Spleen (tissue), 11 donors: ENCODE measurements around the gene SLC4A4. TPM values are rescaled to one million over a fixed set of nuclear protein-coding genes. Genes with fewer than 3 reads are reported as not detected.

Experiments
- DNase-seq: peaks from one replicate; pipeline ENCODE4 v3.0.0-alpha.2; 2020
- H3K27ac ChIP-seq, 8 donors: fragments of 200-600 bp; sonication (generic) in 7 of 8; 1 replicate in 4 of 8; 2 replicates in 4 of 8; pipeline versions ENCODE4 v1.5.0 to v1.8.0; 2016 to 2021; ENCODE audit warnings: inconsistent platforms in 4 of 8, mild to moderate bottlenecking in 4 of 8, moderate library complexity in 1 of 8
- H3K27me3 ChIP-seq, 7 donors: fragments of 200-600 bp; sonication (generic) in 6 of 7; replicated peaks in 1 of 7; 1 replicate in 4 of 7; 2 replicates in 3 of 7; pipeline versions ENCODE4 v1.5.0 to v1.8.0; 2016 to 2021; ENCODE audit warnings: inconsistent platforms in 3 of 7, mild to moderate bottlenecking in 1 of 7
- H3K36me3 ChIP-seq, 6 donors: fragments of 200-600 bp; sonication (generic) in 5 of 6; 1 replicate in 4 of 6; 2 replicates in 2 of 6; pipeline versions ENCODE4 v1.5.0 to v1.8.0; 2016 to 2021; ENCODE audit warnings: inconsistent platforms in 2 of 6
- H3K4me1 ChIP-seq, 6 donors: fragments of 200-600 bp; sonication (generic) in 5 of 6; 1 replicate in 3 of 6; 2 replicates in 3 of 6; pipeline versions ENCODE4 v1.5.0 to v1.8.0; 2016 to 2021; ENCODE audit warnings: inconsistent platforms in 3 of 6
- H3K4me3 ChIP-seq, 8 donors: fragments of 200-600 bp; sonication (generic) in 7 of 8; 1 replicate in 4 of 8; 2 replicates in 4 of 8; pipeline versions ENCODE4 v1.5.0 to v1.8.0; 2016 to 2021; ENCODE audit warnings: inconsistent platforms in 4 of 8, mild to moderate bottlenecking in 4 of 8, moderate library complexity in 2 of 8
- H3K9me3 ChIP-seq, 8 donors: fragments of 200-600 bp; sonication (generic) in 7 of 8; 1 replicate in 4 of 8; 2 replicates in 4 of 8; pipeline versions ENCODE4 v1.5.0 to v1.8.0; 2016 to 2021; ENCODE audit warnings: inconsistent platforms in 4 of 8
- POLR2A ChIP-seq, 3 donors: fragments of 450-650 bp; IDR thresholded peaks; one replicate each; pipeline ENCODE4 v1.5.1; 2017; ENCODE audit warnings: antibody characterized with exemption in 3 of 3, mild to moderate bottlenecking in 1 of 3
- POLR2AphosphoS5 ChIP-seq, 3 donors: sonication (generic); formaldehyde crosslinking; IDR thresholded peaks; one replicate each; pipeline ENCODE4 v1.5.1; 2017; ENCODE audit warnings: antibody characterized with exemption in 3 of 3
- WGBS, 5 donors: extraction: QIAGEN DNeasy Blood & Tissue Kit in 3 of 5; methylation state at CpG; one replicate each; pipeline versions ENCODE4 v1.1.5 to v1.1.7; 2013 to 2018; 5-methylcytosine and 5-hydroxymethylcytosine counted together
- intact Hi-C: fragments of 100-400 bp; cut with DNase I; formaldehyde crosslinking; loops from one replicate; pipeline ENCODE4 v1.15.0; 2023; ENCODE audit warnings: low total_unique reads
- polyA plus RNA-seq, 3 donors: library from polyadenylated mRNA; stranded (reverse); fragments of 200-250 nt; gene quantifications; one replicate each; pipeline ENCODE4 v1.2.1, GENCODE V29; 2013
- total RNA-seq, 7 donors: library from RNA; depleted of rRNA in 3 of 7; stranded (reverse); fragments of >200 nt in 3 of 7; fragmentation: NEBNext Ultra II Directional in 4 of 7; extraction: Animal tissue kit (Norgen Biotek cat#: 25700) in 4 of 7; gene quantifications; one replicate each; pipeline versions ENCODE4 v1.1.0 to v1.2.1, GENCODE V29; 2016 to 2021
- TF ChIP-seq, protein P1 (sequence below), 11 experiments: fragments of 200-600 bp in 7 of 11; fragments of 450-650 bp in 4 of 11; sonication (generic) in 4 of 11; IDR thresholded peaks in 8 of 11; conservative IDR thresholded peaks in 3 of 11; 1 replicate in 7 of 11; 2 replicates in 4 of 11; pipeline versions ENCODE4 v1.4.0 to v1.8.0; 2016 to 2021; ENCODE audit warnings: antibody characterized with exemption in 11 of 11, inconsistent platforms in 4 of 11, mild to moderate bottlenecking in 1 of 11
- donor health status: healthy with polysubstance abuse.
- donor health status: DM: no; HTN: no; CAD: no; lungs with moderate emphysema.
- donor health status: DM: no; HTN: no; CAD: no.
- donor health status: Bipolar disorder and iron deficiency.
- donor health status: healthy.
- donor health status: DM: no; HTN: no; CAD: no.
- donor health status: DM: yes; HTN: yes; CAD: no.

Gene SLC4A4
- total and polyA plus RNA-seq, 10 donors = 0.07 to 3.4 (median 1.4) TPM

- WGBS, 5 donors = 69 to 91% (median 84%) methylated on average over 2 of the region's 2 CpGs
- Histone ChIP-seq H3K27me3 (no peaks in the 10 kb centered on the region), H3K9me3 (peaks cover 0 to 15% (median 3%) of the 10 kb centered on the region in 8 donors), H3K4me3 (no peak overlapping the region), H3K36me3 (no peaks in the 10 kb centered on the region), H3K4me1 (no peaks in the 10 kb centered on the region), H3K27ac (no peak overlapping the region)
- intact Hi-C loops = no loop called here
- DNase-seq = no peak
- TF ChIP-seq, protein P1, sequence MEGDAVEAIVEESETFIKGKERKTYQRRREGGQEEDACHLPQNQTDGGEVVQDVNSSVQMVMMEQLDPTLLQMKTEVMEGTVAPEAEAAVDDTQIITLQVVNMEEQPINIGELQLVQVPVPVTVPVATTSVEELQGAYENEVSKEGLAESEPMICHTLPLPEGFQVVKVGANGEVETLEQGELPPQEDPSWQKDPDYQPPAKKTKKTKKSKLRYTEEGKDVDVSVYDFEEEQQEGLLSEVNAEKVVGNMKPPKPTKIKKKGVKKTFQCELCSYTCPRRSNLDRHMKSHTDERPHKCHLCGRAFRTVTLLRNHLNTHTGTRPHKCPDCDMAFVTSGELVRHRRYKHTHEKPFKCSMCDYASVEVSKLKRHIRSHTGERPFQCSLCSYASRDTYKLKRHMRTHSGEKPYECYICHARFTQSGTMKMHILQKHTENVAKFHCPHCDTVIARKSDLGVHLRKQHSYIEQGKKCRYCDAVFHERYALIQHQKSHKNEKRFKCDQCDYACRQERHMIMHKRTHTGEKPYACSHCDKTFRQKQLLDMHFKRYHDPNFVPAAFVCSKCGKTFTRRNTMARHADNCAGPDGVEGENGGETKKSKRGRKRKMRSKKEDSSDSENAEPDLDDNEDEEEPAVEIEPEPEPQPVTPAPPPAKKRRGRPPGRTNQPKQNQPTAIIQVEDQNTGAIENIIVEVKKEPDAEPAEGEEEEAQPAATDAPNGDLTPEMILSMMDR (IDR thresholded peaks at IDR 0.05 in 8 of 11, conservative IDR thresholded peaks at IDR 0.05 in 3 of 11) = no peak
- no peak for TF ChIP-seq POLR2A (IDR thresholded peaks at IDR 0.05)
- no peak for TF ChIP-seq POLR2AphosphoS5 (IDR thresholded peaks at IDR 0.05)
Observed at GRCh38 chr4:71614621-71615020, 275.8 kb downstream of the SLC4A4 start.

- H3K4me3 ChIP-seq = no peak overlapping the region
- TF ChIP-seq, protein P1 (IDR thresholded peaks at IDR 0.05 in 8 of 11, conservative IDR thresholded peaks at IDR 0.05 in 3 of 11) = no peak
- TF ChIP-seq POLR2AphosphoS5 (IDR thresholded peaks at IDR 0.05) = no peak
- no peak for TF ChIP-seq POLR2A (IDR thresholded peaks at IDR 0.05)
- H3K27ac ChIP-seq = no peak overlapping the region
- DNase-seq = no peak
- no peaks in the 10 kb centered on the region for H3K4me1 ChIP-seq
- H3K9me3 ChIP-seq = peaks cover 0 to 27% (median 15%) of the 10 kb centered on the region in 8 donors
- no peaks in the 10 kb centered on the region for H3K36me3 ChIP-seq
- WGBS, 5 donors = 71 to 94% (median 82%) methylated on average over 3 of the region's 3 CpGs
- intact Hi-C loops = no loop called here
- no peaks in the 10 kb centered on the region for H3K27me3 ChIP-seq
Observed at GRCh38 chr4:71616168-71616811, 277.5 kb downstream of the SLC4A4 start.
